Mesenchymal stem cell (in vitro differentiated cells and primary cell): ENCODE data around the gene ZFP36.
A peak's percentile ranks its signal among the peaks of the same experiment; 100 is the strongest.

Experiments used
- DNase-seq: peaks from one replicate; pipeline ENCODE4 v3.0.0-alpha.2; 2013
- H2AFZ ChIP-seq: one replicate; pipeline ENCODE4 v1.6.1; 2013; ENCODE audit warnings: low read depth, mild to moderate bottlenecking, control low read depth, inconsistent platforms, low read length, moderate library complexity
- H2AK5ac ChIP-seq: 2 replicates; pipeline ENCODE4 v1.6.1; 2013; ENCODE audit warnings: low read length, moderate library complexity, mild to moderate bottlenecking, inconsistent platforms; ENCODE audit not compliant: severe bottlenecking
- H2BK120ac ChIP-seq: one replicate; pipeline ENCODE4 v1.6.1; 2013; ENCODE audit warnings: low read depth, mild to moderate bottlenecking, inconsistent platforms, low read length, moderate library complexity
- H2BK12ac ChIP-seq, 2 experiments: one replicate each; pipeline ENCODE4 v1.6.1; 2013; ENCODE audit warnings: inconsistent platforms in 2 of 2, low read length in 2 of 2, mild to moderate bottlenecking in 2 of 2, moderate library complexity in 2 of 2, control low read depth in 1 of 2
- H2BK15ac ChIP-seq: one replicate; pipeline ENCODE4 v1.6.1; 2013; ENCODE audit warnings: mild to moderate bottlenecking, low read depth, inconsistent platforms; ENCODE audit not compliant: poor library complexity, severe bottlenecking
- H2BK5ac ChIP-seq: 2 replicates; pipeline ENCODE4 v1.6.1; 2013; ENCODE audit warnings: low read depth, mild to moderate bottlenecking, low read length, control low read depth, inconsistent platforms; ENCODE audit not compliant: poor library complexity, severe bottlenecking
- H3K14ac ChIP-seq, 2 experiments: one replicate each; pipeline ENCODE4 v1.6.1; 2013; ENCODE audit warnings: inconsistent platforms in 2 of 2, low read length in 2 of 2, control low read depth in 1 of 2, mild to moderate bottlenecking in 1 of 2, moderate library complexity in 1 of 2
- H3K18ac ChIP-seq, 2 experiments: one replicate each; pipeline ENCODE4 v1.6.1; 2013; ENCODE audit warnings: inconsistent platforms in 2 of 2, low read length in 2 of 2, control low read depth in 1 of 2, low read depth in 1 of 2, mild to moderate bottlenecking in 1 of 2
- H3K23ac ChIP-seq, 2 experiments: one replicate each; pipeline ENCODE4 v1.6.1; 2013; ENCODE audit warnings: inconsistent platforms in 2 of 2, low read length in 2 of 2, mild to moderate bottlenecking in 2 of 2, moderate library complexity in 2 of 2, control low read depth in 1 of 2
- H3K27ac ChIP-seq: 2 replicates; pipeline ENCODE4 v1.5.1; 2013; ENCODE audit warnings: mild to moderate bottlenecking, moderate library complexity, low read length, control low read depth, inconsistent platforms; ENCODE audit not compliant: poor library complexity, severe bottlenecking
- H3K27me3 ChIP-seq, 2 experiments: 2 replicates each; pipeline versions ENCODE4 v1.6.1 to v1.7.0; 2013; ENCODE audit warnings: low read length in 2 of 2, mild to moderate bottlenecking in 2 of 2, moderate library complexity in 2 of 2, control low read depth in 1 of 2, inconsistent platforms in 1 of 2; ENCODE audit not compliant: control insufficient read depth in 1 of 2, insufficient read depth in 1 of 2
- H3K36me3 ChIP-seq, 2 experiments: 2 replicates each; pipeline versions ENCODE4 v1.6.1 to v1.7.0; 2013; ENCODE audit warnings: low read length in 2 of 2, control low read depth in 1 of 2, inconsistent platforms in 1 of 2, low read depth in 1 of 2, mild to moderate bottlenecking in 1 of 2; ENCODE audit not compliant: insufficient read depth in 2 of 2, control insufficient read depth in 1 of 2
- H3K4ac ChIP-seq, 2 experiments: one replicate each; pipeline ENCODE4 v1.6.1; 2013; ENCODE audit warnings: inconsistent platforms in 2 of 2, low read length in 2 of 2, mild to moderate bottlenecking in 2 of 2, moderate library complexity in 2 of 2, control low read depth in 1 of 2, low read depth in 1 of 2
- H3K4me1 ChIP-seq: 2 replicates; pipeline ENCODE4 v1.6.1; 2013; ENCODE audit warnings: low read depth, low read length, control low read depth; ENCODE audit not compliant: control insufficient read depth, insufficient read depth
- H3K4me2 ChIP-seq: 2 replicates; pipeline ENCODE4 v1.6.1; 2013; ENCODE audit warnings: low read length, mild to moderate bottlenecking, inconsistent platforms; ENCODE audit not compliant: poor library complexity, severe bottlenecking
- H3K4me3 ChIP-seq, 2 experiments: 2 replicates each; pipeline versions ENCODE4 v1.5.1 to v1.7.0; 2013; ENCODE audit warnings: low read length in 2 of 2, mild to moderate bottlenecking in 2 of 2, control low read depth in 1 of 2, low read depth in 1 of 2; ENCODE audit not compliant: insufficient read depth in 1 of 2
- H3K79me1 ChIP-seq: replicated peaks from 2 replicates; pipeline ENCODE4 v1.6.1; 2013; ENCODE audit warnings: mild to moderate bottlenecking, control low read depth, low read length, inconsistent platforms; ENCODE audit not compliant: poor library complexity, severe bottlenecking
- H3K9ac ChIP-seq: 2 replicates; pipeline ENCODE4 v1.7.0; 2013; ENCODE audit warnings: mild to moderate bottlenecking, low read length, moderate library complexity
- H3K9me3 ChIP-seq: 2 replicates; pipeline ENCODE4 v1.7.0; 2013; ENCODE audit warnings: mild to moderate bottlenecking, low read length; ENCODE audit not compliant: control insufficient read depth
- H4K8ac ChIP-seq: one replicate; pipeline ENCODE4 v1.6.1; 2013; ENCODE audit warnings: inconsistent platforms, mild to moderate bottlenecking, low read length, moderate library complexity
- H4K91ac ChIP-seq: one replicate; pipeline ENCODE4 v1.6.1; 2013; ENCODE audit warnings: mild to moderate bottlenecking, low read length, inconsistent platforms
- WGBS: methylation state at CpG from one replicate; pipeline ENCODE4 v1.1.7; 2013; ENCODE audit warnings: mixed read lengths; 5-methylcytosine and 5-hydroxymethylcytosine counted together

ZFP36 gene

DNA sequence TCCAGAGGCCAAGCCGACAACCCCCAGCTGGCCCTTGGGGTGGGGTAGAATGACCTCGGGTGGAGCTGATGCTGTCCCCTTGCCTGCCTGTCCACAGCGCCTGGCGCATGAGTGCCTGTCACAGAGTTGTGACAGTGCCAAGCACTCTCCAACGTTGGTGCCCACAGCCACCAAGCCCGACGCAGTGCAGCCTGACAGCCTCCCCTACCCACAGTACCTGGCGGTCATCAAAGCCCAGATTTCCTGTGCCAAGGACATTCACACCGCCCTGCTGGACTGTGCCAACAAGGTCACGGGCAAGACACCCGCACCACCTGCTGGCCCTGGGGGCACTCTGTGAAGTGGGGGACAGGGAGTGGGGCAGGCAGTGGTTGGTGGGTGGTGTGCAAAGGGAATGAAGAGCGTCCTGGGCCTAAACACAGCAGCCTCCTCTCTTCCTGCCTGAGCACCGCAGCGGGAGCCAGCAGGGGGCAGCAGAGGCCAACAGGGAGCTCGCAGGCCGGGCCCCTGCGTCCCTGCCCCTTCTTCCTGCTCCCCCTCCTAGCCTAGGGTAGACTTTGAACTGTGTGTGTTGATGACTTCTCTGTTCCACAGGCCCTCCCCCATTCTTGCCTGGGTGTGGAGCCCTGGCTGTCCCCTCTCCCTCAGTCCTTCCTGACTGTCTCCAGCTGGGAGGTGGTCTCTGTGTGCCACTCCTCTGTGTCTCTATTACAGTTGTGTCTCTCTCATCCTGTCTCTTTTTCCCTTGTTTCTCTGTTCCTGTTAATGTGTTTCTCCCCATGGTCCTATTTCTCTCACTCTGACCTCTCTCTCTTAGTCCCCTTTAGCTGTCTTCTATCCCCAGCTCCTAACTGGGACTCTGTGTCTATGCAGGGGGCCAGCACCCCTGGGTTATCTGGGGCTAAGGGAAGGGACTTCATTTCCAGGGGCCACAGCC is 9.0 kb upstream of the ZFP36 start:
- Histone ChIP-seq H2BK120ac (peak overlapping the region; percentile 88), H2AK5ac (no peak overlapping the region), H4K91ac (peak overlapping the region; percentile 90), H3K27me3 (no peaks in the 10 kb centered on the region), H3K4me2 (no peak overlapping the region), H3K9ac (peak overlapping the region; percentile 89), H2BK15ac (peak overlapping the region; percentile 39), H3K18ac (peak overlapping the region; percentile 4 to 77), H3K23ac (no peak overlapping the region), H2BK12ac (peak overlapping the region; percentile 73 to 80), H2AFZ (no peak overlapping the region), H3K79me1 (peaks cover 20% of the 10 kb centered on the region), H3K4me3 (peak overlapping the region in 1 of 2 experiments; percentile 19), H3K27ac (peak overlapping the region; percentile 1), H3K36me3 (peaks cover 32 to 37% of the 10 kb centered on the region in 2 experiments), H3K9me3 (no peaks in the 10 kb centered on the region), H3K4ac (peak overlapping the region; percentile 49 to 63), H3K4me1 (peaks cover 20% of the 10 kb centered on the region), H2BK5ac (no peak overlapping the region), H3K14ac (no peak overlapping the region), H4K8ac (peak overlapping the region; percentile 87)
- DNase-seq: peak; percentile 90
- 68% methylated on average over 11 of the region's 17 CpGs for WGBS

DNA sequence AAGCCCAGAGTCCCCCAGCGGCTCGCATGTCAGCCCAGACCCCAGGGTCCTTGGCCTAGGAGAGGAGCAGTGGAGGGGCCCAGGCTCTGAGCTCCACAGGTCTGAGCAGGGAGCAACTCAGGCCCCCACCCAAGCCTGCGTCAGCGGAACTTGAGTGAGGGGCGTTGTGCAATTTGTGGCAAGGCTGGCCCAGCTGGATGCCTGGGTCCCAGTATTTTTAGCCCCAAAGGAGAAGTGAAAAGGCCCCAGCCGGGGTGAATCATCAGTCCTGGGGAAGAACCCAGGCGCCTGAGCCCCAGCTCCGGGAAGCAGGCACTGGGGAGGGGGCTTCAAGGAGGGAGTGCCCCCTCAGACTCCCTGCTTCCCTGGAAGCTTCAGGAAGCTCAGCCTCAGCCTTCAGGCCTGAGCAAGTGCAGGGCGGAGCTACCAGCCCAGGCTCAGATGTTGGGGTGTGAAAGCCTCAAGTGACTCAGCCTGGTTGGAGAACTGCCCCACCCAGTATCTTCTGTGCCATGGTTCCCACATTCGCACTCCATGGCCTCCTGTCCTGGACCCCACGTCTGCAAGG is 8.3 kb upstream of the ZFP36 start:
- Histone ChIP-seq H2BK15ac (peak overlapping the region; percentile 39), H3K36me3 (peaks cover 28 to 37% of the 10 kb centered on the region in 2 experiments), H3K27ac (no peak overlapping the region), H4K8ac (peak overlapping the region; percentile 4), H2AK5ac (no peak overlapping the region), H3K9ac (peak overlapping the region; percentile 89), H3K9me3 (no peaks in the 10 kb centered on the region), H2BK120ac (peak overlapping the region; percentile 88), H2BK5ac (no peak overlapping the region), H3K4me2 (no peak overlapping the region), H3K4ac (peak overlapping the region; percentile 49 to 63), H2BK12ac (peak overlapping the region; percentile 2 to 73), H3K4me3 (peak overlapping the region in 1 of 2 experiments; percentile 19), H3K14ac (no peak overlapping the region), H4K91ac (peak overlapping the region; percentile 22), H3K18ac (peak overlapping the region; percentile 4 to 58), H3K23ac (no peak overlapping the region), H3K79me1 (peaks cover 18% of the 10 kb centered on the region), H2AFZ (no peak overlapping the region), H3K27me3 (no peaks in the 10 kb centered on the region), H3K4me1 (peaks cover 27% of the 10 kb centered on the region)
- peak; percentile 92 for DNase-seq
- WGBS: 67% methylated on average over 11 of the region's 11 CpGs

DNA sequence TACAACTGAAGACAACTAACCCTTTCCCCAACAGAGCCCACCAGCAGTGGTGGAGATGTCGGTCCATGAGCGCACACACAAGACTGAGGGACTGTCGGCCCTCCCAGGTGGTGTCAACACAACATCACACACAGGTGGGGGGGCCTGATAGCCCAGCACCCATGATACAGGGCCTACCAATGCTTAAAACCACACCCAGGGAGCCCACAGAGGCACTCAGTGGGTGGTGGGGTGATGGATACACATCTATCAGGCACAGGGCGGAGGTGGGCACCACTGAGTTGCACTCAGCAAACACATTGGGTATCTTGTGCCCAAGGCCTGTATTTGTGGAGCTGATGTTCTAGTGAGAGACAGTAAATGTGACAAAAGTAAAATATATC is 7.0 kb upstream of the ZFP36 start:
- Histone ChIP-seq H3K4me2 (no peak overlapping the region), H3K36me3 (peaks cover 18 to 29% of the 10 kb centered on the region in 2 experiments), H4K8ac (no peak overlapping the region), H3K79me1 (peaks cover 11% of the 10 kb centered on the region), H2BK12ac (peak overlapping the region; percentile 0 to 90), H2AFZ (no peak overlapping the region), H3K4me1 (peaks cover 31% of the 10 kb centered on the region), H3K4me3 (no peak overlapping the region), H3K18ac (no peak overlapping the region), H2BK120ac (no peak overlapping the region), H4K91ac (peak overlapping the region; percentile 19), H2AK5ac (no peak overlapping the region), H3K27ac (no peak overlapping the region), H2BK15ac (peak overlapping the region; percentile 38), H3K4ac (no peak overlapping the region), H3K14ac (no peak overlapping the region), H3K9ac (no peak overlapping the region), H3K23ac (no peak overlapping the region), H2BK5ac (no peak overlapping the region), H3K27me3 (no peaks in the 10 kb centered on the region), H3K9me3 (no peaks in the 10 kb centered on the region)
- no peak for DNase-seq
- 91% methylated on average over 4 of the region's 4 CpGs for WGBS

DNA sequence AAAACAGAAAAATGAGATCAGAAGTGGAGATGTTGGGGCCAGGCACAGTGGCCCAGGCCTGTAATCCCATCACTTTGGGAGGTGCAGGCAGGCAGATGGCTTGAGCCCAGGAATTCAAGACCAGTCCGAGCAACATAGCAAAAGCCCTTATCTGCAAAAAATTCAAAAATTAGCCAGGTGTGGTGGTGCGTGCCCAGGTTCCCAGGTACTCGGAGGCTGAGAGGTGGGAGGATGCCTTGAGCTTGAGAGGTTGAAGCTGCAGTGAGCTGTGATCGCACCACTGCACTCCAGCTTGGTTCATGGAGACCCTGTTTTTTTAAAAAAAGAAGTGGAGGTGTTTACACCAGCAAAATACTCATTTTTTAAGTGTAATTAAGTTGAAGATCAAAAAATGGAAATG is 6.6 kb upstream of the ZFP36 start:
- Histone ChIP-seq H3K4me2 (no peak overlapping the region), H4K8ac (no peak overlapping the region), H2BK15ac (no peak overlapping the region), H2BK5ac (no peak overlapping the region), H3K9ac (no peak overlapping the region), H4K91ac (peak overlapping the region; percentile 66), H3K27me3 (no peaks in the 10 kb centered on the region), H3K27ac (no peak overlapping the region), H3K23ac (no peak overlapping the region), H3K4me1 (peaks cover 31% of the 10 kb centered on the region), H3K9me3 (no peaks in the 10 kb centered on the region), H3K36me3 (peaks cover 15 to 26% of the 10 kb centered on the region in 2 experiments), H3K4ac (no peak overlapping the region), H2BK120ac (no peak overlapping the region), H2BK12ac (peak overlapping the region; percentile 0 to 90), H2AK5ac (no peak overlapping the region), H2AFZ (no peak overlapping the region), H3K4me3 (no peak overlapping the region), H3K14ac (no peak overlapping the region), H3K18ac (no peak overlapping the region), H3K79me1 (peaks cover 11% of the 10 kb centered on the region)
- DNase-seq: no peak
- WGBS: 95% methylated on average over 3 of the region's 4 CpGs
